NCI-H2107 (cell line): ENCODE measurements around the gene RGS16.

Source experiments
- DNase-seq: peaks from one replicate; lab custom pipeline; 2025; lab: John Stamatoyannopoulos, UW

Gene RGS16

DNA sequence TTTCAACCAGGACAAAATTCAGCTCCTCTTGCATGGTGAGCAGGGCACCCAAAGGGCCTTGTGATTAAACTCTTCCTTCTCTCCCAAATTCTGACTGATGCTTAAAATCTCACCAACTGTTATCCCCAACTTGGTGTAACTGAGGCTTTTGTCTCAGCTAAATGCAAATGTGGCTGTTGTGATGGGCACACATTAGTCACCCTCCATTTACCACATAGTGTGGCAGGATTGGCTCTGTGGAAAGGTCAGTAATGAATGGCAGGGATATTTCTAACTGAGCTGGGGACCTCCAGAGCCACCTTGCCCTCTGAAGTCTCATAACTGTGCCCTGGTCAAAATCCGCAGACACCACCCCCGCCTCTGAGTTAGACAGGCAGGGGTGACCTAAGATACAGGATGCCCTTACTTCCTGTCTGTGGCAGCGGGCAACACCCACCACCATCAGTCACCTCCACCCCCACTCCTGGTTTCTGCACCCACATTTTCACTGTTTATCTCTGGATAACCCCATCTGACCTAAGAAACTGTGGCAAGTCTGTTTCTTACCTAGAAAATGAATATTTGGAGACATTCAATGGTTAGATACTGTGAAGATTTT is 25.4 kb upstream of the RGS16 start:
- no peak for DNase-seq

DNA sequence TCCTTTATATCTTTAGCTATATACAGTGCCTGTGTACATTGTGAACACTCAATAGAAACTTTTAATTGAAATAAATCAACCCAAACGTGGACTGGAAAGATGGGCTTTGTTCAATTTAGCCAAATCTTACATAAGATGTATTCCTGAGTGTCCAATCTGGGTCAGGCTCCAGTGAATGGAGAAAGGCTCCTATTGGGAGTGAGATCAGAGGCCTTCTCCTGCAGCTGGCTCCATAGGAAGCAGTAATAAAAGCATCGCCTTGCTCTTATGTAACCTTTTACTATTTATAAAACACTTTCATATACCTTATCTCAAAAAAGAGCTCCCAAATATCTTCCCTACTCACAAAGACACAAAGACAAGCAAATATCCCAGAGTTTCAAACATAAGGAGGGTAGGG is 24.9 kb upstream of the RGS16 start:
- no peak for DNase-seq

DNA sequence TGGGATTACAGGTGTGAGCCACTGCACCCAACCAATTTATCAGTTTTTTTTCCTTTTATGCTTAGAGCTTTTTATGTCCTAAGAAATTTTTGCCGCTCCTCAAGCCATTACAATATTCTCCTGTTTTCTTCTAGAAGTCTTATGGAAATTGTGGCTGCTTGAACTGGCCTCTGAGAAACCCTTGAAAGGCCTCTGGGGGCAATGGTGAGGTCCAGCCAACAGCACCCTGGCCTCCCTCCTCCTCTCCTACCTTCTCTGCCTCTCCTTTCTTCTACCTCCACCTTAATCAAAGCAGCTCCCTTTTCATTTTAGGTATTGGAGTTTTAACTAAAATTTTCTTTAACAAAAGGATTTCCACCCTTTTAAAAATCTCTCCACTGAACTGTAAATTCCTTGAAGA is 24.5 kb upstream of the RGS16 start:
- no peak for DNase-seq

DNA sequence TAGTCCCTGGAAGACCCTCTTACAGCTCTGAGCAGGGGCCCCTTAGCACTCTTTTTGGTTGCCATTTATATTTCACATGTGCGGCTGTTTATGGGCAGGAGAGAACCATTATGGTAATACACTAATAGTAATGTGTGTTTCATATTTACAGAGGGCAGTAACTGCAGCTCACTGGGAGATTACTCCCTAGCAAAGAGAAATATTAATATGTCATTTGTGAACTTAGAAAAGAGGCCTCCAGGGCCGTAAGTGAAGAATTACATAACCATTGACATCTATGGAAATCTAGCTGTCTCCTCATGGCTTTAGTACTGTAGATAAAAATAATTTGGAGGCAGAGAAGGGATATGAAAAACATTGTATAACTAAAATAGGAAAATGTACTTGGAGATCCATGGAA is 23.4 kb upstream of the RGS16 start:
- no peak for DNase-seq

DNA sequence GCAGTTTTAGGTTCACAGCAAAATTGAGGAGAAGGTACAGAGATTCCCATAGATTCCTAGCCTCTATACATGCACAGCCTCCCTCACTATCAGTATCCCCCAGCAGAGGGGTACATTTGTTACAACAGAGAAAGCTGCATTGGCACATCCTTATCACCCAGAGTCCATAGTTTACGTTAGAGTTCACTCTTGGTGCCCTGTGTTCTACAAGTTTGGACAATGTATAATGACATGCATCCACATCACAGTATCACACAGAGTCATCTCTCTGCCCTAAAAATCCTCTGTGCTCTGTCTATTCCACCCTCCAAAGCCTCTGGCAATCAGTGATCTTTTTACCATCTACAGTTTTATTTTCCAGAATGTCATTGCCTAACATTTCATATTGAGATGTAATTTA is 22.3 kb upstream of the RGS16 start:
- DNase-seq, result no peak

DNA sequence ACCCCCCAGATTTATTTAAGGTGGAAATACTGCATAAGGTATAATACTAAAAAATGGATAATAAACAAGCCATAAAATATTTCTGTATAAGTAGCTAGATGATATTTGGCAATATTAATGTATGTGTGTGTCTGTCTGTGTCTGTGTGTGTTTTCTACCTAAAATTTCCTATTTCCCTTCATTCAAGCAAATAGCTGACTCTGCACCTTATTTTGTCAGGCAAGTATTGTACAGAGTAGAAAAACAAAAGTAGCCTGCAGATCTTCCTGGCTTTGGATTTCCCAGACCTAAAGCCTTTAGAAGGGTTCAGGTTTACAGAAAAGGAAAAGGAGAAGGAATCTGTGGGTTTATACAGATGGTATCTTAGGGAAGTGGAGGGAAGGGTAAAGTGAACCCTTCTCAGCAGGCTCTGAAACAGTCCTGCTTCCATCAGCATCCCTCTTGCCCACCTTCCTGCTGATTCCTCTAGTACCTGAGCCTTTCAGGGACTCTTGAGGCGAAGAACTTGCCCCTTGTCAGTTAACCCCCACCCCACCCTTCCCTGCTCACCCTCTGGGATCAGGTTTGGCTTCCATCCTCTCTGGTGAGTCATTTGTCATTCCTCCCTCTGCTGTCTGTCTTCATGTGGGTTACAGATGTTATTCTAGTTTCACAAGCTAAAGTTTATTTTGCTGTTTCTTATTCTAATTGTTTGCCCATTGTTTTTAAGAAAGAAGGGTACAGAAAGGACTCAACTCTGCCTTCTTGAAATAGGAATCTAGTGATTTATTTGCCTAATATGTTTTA is 21.7 kb upstream of the RGS16 start:
- DNase-seq, result no peak

DNA sequence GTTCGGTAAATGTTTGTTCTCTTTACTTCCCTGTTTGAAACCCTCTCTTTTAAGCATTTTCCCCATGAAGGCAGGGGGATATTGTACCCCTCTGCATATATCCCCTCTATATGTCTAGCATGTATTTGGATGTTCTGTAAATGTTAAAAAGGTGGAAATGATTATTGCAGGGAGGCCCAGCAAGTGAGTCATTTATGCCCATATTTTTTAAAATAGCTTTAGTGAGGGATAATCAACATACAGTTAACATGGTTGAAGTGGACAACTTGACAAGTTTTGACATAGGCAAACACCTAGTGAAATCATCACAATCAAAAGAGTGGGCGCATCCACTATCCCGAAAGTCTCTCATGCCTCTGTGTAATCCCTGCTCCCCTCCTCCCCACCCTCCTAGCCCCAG is 20.8 kb upstream of the RGS16 start:
- DNase-seq, result no peak

DNA sequence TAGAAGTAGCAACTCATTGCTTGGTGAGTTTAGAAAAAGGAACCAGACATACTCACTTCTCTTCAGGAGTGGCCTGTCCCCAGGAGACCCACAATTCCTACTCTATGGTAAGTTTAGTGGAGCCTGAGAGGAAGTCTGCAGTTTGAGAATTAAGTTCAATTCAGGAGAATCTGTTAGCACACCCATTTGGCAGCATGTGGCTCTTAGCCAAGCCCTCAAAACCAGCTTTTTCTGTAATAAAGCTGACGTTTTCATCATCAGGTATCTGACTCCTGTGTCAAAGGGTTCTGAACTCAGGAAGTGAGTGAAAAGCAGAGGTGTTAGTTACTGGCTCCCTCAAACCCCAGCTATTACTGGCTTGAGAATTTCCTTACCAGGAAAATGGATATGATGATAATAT is 20.4 kb upstream of the RGS16 start:
- no peak for DNase-seq

DNA sequence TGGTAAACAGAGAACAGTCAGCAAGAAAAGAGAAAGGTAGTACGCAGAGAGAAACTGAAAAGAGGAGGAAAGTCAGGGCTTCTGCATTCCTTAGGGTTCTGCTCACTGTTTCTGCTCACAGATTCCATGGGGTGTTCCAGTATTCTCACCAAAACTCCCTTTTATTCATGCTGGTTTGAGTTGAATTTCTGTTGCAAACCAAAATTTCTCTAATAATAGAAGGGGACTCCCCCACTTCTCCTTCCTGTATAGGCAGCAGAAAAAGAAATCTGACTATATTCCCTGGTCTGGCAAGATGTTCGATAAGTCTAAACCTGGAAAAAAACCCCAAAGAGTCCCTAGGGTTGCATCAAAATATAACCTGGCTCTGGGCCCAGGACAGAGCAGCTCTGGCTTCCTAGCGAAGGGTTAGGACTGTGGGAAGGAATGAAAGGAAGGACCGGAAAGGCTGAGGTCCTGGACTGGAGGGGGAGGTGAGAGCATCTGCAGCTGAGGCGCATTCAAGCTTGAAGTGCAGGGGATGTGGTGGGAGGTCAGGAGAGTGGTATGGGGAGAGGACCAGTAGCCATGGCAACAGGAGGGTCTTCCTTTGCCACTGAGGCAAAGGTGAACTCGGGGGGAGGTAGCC is 18.8 kb upstream of the RGS16 start:
- no peak for DNase-seq

DNA sequence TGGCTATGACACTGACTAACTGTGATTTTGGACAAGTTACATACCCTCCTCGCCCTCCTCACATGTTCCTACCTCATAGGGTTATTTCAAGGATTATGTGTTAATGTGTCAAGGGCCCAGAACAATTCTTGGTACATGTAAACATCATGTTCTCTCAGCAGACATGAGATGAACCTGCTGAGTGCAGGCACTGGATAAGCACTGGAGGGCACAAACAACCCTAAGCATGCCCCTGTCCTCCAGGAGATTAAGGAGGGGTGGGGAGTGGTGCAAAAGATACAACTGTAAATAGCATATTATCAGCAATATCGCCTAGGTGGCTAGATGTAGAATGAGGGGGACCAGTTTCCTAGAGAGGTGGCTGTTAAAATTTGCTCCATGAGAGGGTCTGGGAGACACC is 17.7 kb upstream of the RGS16 start:
- no peak for DNase-seq

DNA sequence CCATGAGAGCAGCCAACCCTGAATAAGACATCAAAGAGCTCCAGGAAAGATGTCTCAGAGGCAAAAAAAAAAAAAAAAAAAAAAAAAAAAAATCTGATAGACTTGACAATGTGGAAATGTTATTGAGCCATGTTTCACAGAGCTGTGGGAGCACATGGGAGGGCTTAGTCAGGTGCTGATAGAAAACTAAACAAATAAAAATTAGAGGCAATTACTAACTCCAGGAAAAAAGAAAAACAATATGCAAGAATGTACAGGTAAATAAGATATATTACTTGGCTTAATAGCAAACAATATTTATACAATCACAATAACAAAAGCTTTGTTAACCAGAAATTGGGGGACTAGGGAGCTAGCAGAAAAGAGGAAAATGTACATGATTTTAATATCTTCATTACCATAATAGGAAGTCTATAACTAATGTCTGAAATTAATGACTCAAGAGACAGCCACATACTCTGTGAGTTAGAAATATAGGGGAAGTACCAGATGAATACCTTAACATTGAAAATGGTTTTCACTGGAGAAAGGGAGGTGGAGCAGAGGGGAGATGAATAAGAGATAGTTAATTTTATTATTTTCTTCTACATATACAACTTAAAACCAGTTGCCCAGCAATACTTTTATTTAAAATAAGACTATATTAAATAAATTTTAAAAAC is 16.9 kb upstream of the RGS16 start:
- no peak for DNase-seq

DNA sequence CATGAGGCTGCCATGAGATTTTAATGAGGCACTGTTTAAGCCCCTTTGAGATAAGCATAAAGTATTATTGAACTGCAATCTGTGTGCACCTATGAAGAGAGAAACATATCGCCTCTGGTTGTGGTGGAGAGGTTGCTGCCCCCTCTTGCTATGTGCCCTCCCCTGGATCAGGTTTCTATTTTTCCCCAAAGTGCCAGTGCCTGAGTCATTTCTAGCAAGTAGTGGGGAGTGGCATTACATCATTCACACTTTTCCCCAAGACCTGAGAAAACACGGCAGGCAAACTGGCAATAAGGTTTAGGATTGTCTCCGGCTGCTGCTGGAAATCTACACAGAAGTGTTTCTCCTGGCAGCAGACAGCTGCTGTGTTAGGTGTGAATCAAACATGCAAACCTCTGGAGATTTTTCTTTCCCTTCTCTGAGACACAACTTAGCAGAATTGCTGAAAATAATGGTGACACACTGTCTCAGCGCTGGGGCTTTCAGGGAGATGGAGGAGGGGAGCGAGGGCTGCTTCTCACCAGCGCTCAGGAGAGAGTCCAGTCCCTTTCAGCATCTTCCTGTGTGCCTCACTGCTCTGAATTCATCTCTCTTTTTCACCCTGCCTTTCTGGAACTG is 13.7 kb upstream of the RGS16 start:
- DNase-seq, result peak; percentile 66

DNA sequence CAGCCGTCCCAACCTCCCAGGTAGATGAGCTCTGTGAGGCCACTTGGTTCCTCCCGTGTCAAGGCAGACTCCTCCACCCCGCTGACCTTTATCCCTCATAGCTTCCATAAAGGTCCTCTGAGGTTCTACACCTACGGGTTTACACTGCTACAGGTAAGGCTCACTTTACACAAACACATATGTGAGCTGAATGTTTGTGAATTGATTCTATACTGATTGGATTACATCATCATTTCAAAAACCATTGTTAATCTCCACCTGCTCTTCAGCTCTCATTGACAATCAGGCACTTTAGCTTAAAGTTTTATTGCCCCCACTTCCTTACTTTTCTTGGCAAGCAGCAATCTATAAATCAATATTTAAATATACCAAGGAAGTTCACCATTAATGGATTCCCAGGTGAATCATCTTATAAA is 12.8 kb upstream of the RGS16 start:
- DNase-seq, result no peak

DNA sequence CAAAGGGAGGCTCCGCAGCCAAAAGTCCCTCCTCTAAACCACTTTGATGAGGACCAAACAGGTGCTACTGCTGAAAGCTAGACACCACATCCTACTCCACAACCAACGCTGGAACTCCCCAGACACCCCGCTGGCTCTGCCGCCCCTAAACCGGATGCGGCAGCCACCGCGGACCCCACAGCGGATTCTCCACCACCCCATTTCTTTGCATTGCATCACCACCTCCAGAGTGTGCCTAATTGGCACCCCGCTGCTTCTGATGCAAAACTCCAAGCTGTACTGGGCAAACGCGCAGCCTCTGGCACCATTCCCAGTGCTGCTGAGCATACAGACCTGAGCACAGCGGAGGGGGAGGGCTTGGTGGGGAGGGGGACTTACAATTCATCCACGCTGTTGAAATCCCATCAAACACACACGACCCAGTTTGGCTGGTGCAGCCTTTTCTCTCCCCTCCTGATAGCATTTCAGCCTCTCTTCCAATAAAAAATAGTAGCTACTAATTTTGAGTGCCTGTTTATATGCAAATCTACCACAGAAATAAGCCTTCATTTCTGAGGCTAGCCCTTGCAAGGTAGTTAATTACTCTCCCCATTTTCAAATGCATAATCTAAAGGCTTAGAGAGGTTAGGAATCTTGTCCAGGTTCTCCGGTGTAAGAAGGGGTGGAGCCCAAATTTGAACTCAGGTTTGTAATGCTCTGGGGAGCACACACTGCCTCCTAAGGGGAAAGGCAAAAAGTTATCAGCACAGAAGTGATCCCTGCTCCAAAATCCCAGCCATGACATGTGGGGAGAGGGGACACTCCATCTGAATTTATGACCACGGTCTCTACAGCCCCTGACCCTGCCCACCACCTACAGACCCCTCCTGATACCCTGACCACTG is 12.2 kb upstream of the RGS16 start:
- peak; percentile 99 for DNase-seq

DNA sequence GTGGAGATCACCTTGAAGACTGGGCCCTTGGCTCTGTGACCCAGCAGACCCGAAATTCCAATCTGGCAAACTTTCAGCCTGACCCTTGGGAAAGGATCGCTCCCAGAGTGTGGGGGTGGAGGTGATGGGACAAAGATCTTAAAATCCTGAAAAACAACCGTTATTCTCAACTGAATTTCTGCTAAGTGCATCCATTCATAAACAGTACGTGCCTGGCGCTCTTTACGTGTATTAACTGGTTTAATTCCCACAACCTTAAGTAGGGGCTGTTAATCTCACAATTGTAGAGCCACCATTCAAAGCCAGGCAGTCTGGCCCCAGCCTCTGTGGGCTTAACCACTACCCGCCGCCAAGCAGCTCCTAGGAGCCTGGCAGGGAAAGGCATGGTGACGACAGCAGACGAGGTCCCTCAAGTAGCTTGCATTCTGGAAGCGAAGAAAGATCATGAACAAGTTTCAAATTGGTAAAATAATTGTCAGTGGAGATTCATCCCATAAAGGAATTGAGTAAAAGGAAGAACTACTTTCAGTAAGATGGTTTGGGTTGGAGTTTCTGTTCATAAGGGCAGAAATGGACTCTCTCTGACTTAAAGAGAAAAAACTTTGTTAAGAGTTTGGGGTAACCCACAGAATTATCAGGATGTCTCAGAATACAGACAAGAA is 11.4 kb upstream of the RGS16 start:
- DNase-seq, result peak; percentile 66

DNA sequence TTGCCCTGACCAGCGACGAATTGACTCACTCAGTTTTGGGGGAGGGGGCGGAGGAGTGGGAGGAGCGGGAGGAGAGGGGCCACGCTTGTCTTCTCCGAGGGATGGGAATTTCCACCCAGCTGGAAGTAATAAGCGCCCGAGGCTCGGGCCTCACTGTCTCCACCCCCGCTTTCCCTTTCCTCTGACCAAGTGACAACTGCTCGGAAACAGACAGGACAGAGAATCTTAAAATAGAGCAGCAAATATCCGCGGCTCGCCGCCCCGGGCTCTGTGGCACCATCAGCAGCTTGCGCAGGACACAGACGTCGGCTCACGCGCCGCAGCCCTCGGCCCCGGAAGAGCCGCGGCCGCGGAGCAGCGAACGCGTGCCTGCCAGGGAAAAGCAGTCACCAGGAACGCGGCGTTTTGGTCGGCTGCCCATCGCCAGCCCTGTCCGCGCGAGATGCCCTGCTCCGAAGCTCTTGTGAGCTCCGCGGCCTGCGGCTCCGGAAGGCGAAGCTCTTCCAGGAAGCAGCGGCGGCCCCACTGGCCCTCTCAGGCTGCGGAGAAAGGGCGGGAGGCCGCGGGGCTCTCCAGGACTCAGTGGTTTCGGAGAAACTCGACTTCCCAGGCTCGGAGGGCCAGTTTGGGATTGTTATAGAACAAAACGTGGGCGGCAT is 10.7 kb upstream of the RGS16 start:
- no peak for DNase-seq

DNA sequence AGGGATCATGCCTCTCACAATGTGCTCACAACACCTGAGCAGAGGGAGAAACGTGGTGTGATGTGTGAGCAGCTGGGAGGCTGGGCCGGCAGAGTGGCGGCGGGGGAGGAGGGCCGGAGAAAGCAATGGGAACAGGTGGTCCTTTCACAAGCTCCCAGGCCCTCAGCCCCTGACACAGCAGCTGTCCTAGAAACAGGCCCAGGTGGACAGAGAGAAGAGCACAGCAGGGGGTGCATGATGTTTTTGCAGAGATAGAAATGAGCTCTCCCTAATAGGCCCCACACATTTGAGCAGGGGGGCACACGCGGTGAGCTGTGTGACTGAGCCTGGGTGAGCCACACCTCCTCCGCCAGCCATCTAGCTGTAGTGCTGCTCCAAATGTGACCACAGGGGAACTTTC is 7.6 kb upstream of the RGS16 start:
- peak; percentile 92 for DNase-seq

DNA sequence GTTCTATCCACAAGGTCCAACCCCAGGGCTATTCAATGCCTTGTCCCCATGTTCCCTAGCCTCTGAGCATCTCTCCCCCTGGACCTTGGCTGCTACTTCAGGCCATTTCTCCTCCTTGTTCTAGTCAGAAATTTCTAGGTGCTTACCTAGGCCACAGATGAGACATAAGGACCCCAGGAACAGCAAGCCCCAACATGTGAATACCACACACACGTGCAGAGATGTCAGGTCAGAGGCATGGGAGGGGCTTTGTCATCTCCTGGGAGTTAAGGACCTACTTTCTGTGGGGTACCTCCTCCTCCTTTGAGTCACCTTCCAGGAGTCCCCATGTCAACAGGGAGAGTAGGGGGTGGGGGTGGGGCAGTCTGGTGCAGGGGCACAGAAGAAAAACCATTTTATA is 7.1 kb upstream of the RGS16 start:
- DNase-seq, result no peak

DNA sequence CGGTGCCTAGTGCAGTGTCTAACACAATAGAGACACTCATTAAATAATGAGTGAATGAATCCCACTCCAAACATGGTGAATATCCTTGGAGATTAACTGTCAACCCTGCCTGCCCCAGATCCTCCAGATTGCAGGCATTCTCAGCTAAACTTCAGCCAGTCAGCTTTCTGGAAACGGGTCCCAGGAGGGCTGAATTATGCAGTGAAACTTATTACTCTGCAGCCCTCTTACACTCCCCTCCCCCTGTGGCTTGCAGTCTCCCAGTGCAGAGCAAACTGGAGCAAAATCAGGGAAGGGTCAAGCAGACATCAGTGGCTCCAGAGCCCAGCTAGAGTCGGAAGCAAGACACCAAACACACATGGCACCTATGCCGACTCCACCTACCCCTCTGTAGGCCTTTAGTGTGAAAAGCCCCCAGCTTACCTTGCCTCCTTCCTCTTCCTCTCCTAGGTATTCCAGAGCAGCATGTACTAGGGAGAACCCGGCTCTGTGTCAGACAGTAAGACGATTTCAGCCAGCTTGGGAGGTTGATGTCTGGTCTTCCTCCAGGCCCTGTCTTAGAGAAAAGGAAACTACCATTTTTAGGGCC is 6.5 kb upstream of the RGS16 start:
- DNase-seq, result no peak
